B cell (primary cell): ENCODE results near the gene TBC1D22A. TPM values are rescaled to one million over a fixed set of nuclear protein-coding genes. Genes with fewer than 3 reads are reported as not detected.

Experiments used
- ATAC-seq: fragments of 200-7000 bp; cut with Tn5 transposase; one replicate; pipeline ENCODE4 v1.10.0; 2021; ENCODE audit warnings: low read depth, mild to moderate bottlenecking, moderate number of reproducible peaks, moderate library complexity
- CTCF ChIA-PET: fragments of 350-600 bp; sonication (Branson Sonifier 250); formaldehyde crosslinking; loops from one replicate; lab custom pipeline; 2021; ENCODE audit warnings: antibody characterized with exemption, inconsistent platforms; lab: Charles Lee
- POLR2A ChIA-PET: fragments of 350-600 bp; sonication (Branson Sonifier 250); formaldehyde crosslinking; loops from one replicate; lab custom pipeline; 2021; ENCODE audit warnings: antibody characterized with exemption; lab: Charles Lee
- DNase-seq: peaks from one replicate; pipeline ENCODE4 v3.0.0; 2013
- H2AFZ ChIP-seq: 2 replicates; pipeline ENCODE4 v1.6.1; 2012; ENCODE audit warnings: mild to moderate bottlenecking, low read depth, low read length; ENCODE audit not compliant: insufficient read depth, poor library complexity, severe bottlenecking
- H3K27ac ChIP-seq, 2 donors: 1 replicate in 1 of 2; 2 replicates in 1 of 2; pipeline ENCODE4 v1.5.1; 2012 to 2013; ENCODE audit warnings: low read length in 2 of 2, mild to moderate bottlenecking in 2 of 2, moderate library complexity in 1 of 2
- H3K27me3 ChIP-seq, 4 experiments: fragments of 200-600 bp in 1 of 4; sonication (generic) in 1 of 4; replicated peaks in 1 of 4; 1 replicate in 2 of 4; 2 replicates in 2 of 4; pipeline versions ENCODE4 v1.6.1 to v1.7.0; 2013 to 2016; ENCODE audit warnings: low read length in 3 of 4, mild to moderate bottlenecking in 2 of 4, mixed read lengths in 1 of 4, moderate library complexity in 1 of 4; ENCODE audit not compliant: insufficient read depth in 4 of 4, control insufficient read depth in 3 of 4; ENCODE audit errors: control extremely low read depth in 1 of 4
- H3K36me3 ChIP-seq, 2 experiments: replicated peaks in 1 of 2; 1 replicate in 1 of 2; 2 replicates in 1 of 2; pipeline versions ENCODE4 v1.6.1 to v1.7.1; 2013; ENCODE audit warnings: low read length in 1 of 2; ENCODE audit not compliant: insufficient read depth in 2 of 2, control insufficient read depth in 1 of 2; ENCODE audit errors: control extremely low read depth in 1 of 2, extremely low read depth in 1 of 2
- H3K4me1 ChIP-seq, 2 donors: fragments of 200-600 bp in 1 of 2; sonication (generic) in 1 of 2; 1 replicate in 1 of 2; 2 replicates in 1 of 2; pipeline versions ENCODE4 v1.5.1 to v1.6.1; 2013 to 2017; ENCODE audit warnings: low read length in 2 of 2; ENCODE audit not compliant: control insufficient read depth in 2 of 2, insufficient read depth in 2 of 2
- H3K4me2 ChIP-seq: replicated peaks from 2 replicates; pipeline ENCODE3; 2012; ENCODE audit warnings: mild to moderate bottlenecking, low read depth, low read length; ENCODE audit not compliant: poor library complexity, severe bottlenecking
- H3K4me3 ChIP-seq, 5 experiments: fragments of 200-600 bp in 1 of 5; sonication (generic) in 1 of 5; 1 replicate in 3 of 5; 2 replicates in 2 of 5; pipeline versions ENCODE4 v1.5.1 to v1.7.0; 2011 to 2016; ENCODE audit warnings: low read length in 4 of 5, mild to moderate bottlenecking in 4 of 5, low read depth in 2 of 5, control low read depth in 1 of 5, moderate library complexity in 1 of 5; ENCODE audit not compliant: insufficient read depth in 1 of 5; ENCODE audit errors: control extremely low read depth in 1 of 5, extremely low read depth in 1 of 5
- H3K79me2 ChIP-seq: fragments of 200-600 bp; sonication (generic); one replicate; pipeline ENCODE4 v1.6.0; 2016; ENCODE audit warnings: low read length; ENCODE audit not compliant: control insufficient read depth, insufficient read depth
- H3K9ac ChIP-seq: fragments of 200-600 bp; sonication (generic); 2 replicates; pipeline ENCODE4 v1.6.1; 2017; ENCODE audit warnings: mild to moderate bottlenecking, low read length, moderate library complexity
- H3K9me3 ChIP-seq, 3 donors: one replicate each; pipeline versions ENCODE4 v1.6.1 to v1.7.1; 2013; ENCODE audit warnings: low read length in 2 of 3; ENCODE audit not compliant: control insufficient read depth in 2 of 3, insufficient read depth in 1 of 3; ENCODE audit errors: control extremely low read depth in 1 of 3
- H4K20me1 ChIP-seq: 2 replicates; pipeline ENCODE4 v1.6.0; 2012; ENCODE audit warnings: mild to moderate bottlenecking, low read length; ENCODE audit not compliant: insufficient read depth, control insufficient read depth, poor library complexity, severe bottlenecking
- H3K27ac Mint-ChIP-seq: one replicate; pipeline ENCODE4 v1.8.0; 2021; ENCODE audit warnings: mixed read lengths
- H3K27me3 Mint-ChIP-seq: one replicate; pipeline ENCODE4 v1.8.0; 2021; ENCODE audit warnings: mixed read lengths
- H3K4me1 Mint-ChIP-seq: one replicate; pipeline ENCODE4 v1.8.0; 2021; ENCODE audit warnings: mixed read lengths
- H3K4me3 Mint-ChIP-seq: one replicate; pipeline ENCODE4 v1.8.0; 2021; ENCODE audit warnings: mixed read lengths
- H3K9me3 Mint-ChIP-seq: one replicate; pipeline ENCODE4 v1.8.0; 2022; ENCODE audit warnings: mixed read lengths; ENCODE audit not compliant: insufficient read depth
- EZH2 ChIP-seq: IDR thresholded peaks from 2 replicates; pipeline ENCODE4 v1.6.1; 2012; ENCODE audit warnings: borderline replicate concordance, low read depth, mild to moderate bottlenecking, moderate library complexity, low read length; ENCODE audit not compliant: insufficient read depth, poor library complexity, severe bottlenecking
- WGBS: methylation state at CpG from one replicate; pipeline ENCODE4 v1.1.5; 2013; ENCODE audit warnings: missing lambda C conversion rate; ENCODE audit not compliant: insufficient coverage; 5-methylcytosine and 5-hydroxymethylcytosine counted together
- intact Hi-C: fragments of 100-400 bp; cut with micrococcal nuclease; formaldehyde crosslinking; loops from one replicate; pipeline ENCODE4 v1.10.0; 2022
- polyA plus RNA-seq: library from polyadenylated mRNA; depleted of rRNA; stranded (reverse); fragments of >200 nt; gene quantifications from 2 replicates; pipeline ENCODE4 v1.2.3, GENCODE V29; 2012
- total RNA-seq, 2 donors: library from RNA; stranded (reverse); fragments of 120-200 nt in 1 of 2; gene quantifications; 1 replicate in 1 of 2; 2 replicates in 1 of 2; pipeline versions ENCODE4 v1.2.3 to v1.2.4, GENCODE V29; 2013 to 2022
- TF ChIP-seq, protein P1 (sequence below): fragments of 200-600 bp; IDR thresholded peaks from one replicate; pipeline ENCODE4 v1.8.0; 2022; ENCODE audit warnings: antibody characterized with exemption, mild to moderate bottlenecking

TBC1D22A gene
- total and polyA plus RNA-seq, 2 donors (not counting 1 experiment from before 2014, with no cell fraction given) = 73.8 to 128 TPM

DNA sequence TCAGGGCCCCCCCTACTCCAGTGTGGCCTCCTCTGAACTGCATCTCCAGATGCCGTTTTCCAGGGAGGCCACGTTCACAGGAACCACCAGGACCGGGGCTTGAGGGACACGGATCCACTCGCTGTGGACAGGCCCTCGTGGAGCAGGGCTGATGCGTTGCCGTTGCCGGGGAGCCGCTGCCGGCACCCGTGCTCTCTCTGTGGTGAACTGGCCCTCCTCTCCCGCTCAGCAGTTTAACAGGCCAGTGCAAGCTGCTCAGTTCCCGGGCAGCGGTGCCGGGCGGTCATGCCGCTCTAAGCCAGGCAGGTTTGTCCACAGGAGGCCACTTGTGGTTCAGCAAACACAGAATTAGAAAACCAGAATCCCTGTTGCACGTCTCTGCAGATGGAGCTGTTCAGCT is 301.6 kb downstream of the TBC1D22A start:
- Histone ChIP-seq H3K27me3 (no peaks in the 10 kb centered on the region), H3K9ac (no peak overlapping the region), H3K79me2 (peaks cover 72% of the 10 kb centered on the region), H3K27ac (no peak overlapping the region), H3K4me1 (peaks cover 0 to 3% of the 10 kb centered on the region in 2 donors), H2AFZ (no peak overlapping the region), H3K4me3 (no peak overlapping the region), H3K9me3 (no peaks in the 10 kb centered on the region), H3K4me2 (no peak overlapping the region), H3K36me3 (peaks cover 0 to 49% of the 10 kb centered on the region in 2 experiments), H4K20me1 (peaks cover 86% of the 10 kb centered on the region)
- intact Hi-C loops = no loop called here
- 89% methylated on average over 19 of the region's 19 CpGs for WGBS
- ChIA-PET POLR2A (no interaction called here), CTCF (no interaction called here)
- Mint-ChIP-seq H3K4me1 (peaks cover 7% of the 10 kb centered on the region), H3K27me3 (no peaks in the 10 kb centered on the region), H3K9me3 (no peaks in the 10 kb centered on the region), H3K27ac (no peak overlapping the region), H3K4me3 (no peak overlapping the region)
- ATAC-seq = no peak
- TF ChIP-seq EZH2 = no peak
- TF ChIP-seq, protein P1, sequence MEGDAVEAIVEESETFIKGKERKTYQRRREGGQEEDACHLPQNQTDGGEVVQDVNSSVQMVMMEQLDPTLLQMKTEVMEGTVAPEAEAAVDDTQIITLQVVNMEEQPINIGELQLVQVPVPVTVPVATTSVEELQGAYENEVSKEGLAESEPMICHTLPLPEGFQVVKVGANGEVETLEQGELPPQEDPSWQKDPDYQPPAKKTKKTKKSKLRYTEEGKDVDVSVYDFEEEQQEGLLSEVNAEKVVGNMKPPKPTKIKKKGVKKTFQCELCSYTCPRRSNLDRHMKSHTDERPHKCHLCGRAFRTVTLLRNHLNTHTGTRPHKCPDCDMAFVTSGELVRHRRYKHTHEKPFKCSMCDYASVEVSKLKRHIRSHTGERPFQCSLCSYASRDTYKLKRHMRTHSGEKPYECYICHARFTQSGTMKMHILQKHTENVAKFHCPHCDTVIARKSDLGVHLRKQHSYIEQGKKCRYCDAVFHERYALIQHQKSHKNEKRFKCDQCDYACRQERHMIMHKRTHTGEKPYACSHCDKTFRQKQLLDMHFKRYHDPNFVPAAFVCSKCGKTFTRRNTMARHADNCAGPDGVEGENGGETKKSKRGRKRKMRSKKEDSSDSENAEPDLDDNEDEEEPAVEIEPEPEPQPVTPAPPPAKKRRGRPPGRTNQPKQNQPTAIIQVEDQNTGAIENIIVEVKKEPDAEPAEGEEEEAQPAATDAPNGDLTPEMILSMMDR = no peak
- no peak for DNase-seq

DNA sequence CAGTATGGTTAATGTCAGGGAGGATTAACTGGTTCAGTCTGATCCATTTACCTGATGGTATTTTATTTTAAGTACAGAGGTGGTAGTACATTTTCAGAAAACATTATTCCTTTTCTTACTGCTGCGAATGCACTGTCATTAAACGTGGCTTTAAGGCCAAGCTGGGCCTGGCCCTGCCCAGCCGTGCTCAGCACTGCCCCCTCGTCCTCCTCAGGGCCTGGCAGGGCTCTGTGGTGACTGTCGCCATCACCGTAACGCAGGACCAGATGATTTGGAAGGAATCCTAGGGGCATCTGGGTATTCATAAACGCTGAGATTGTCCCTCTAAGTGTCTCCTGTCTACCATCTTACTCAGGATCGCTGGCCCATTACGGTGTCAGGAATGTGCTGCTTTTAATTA is 302.0 kb downstream of the TBC1D22A start:
- no peak overlapping the region for H3K27ac ChIP-seq
- WGBS = 93% methylated on average over 3 of the region's 10 CpGs
- peaks cover 86% of the 10 kb centered on the region for H4K20me1 ChIP-seq
- H3K4me3 ChIP-seq = no peak overlapping the region
- no peaks in the 10 kb centered on the region for H3K4me1 ChIP-seq
- CTCF ChIA-PET = no interaction called here
- Mint-ChIP-seq H3K9me3 (no peaks in the 10 kb centered on the region), H3K4me3 (no peak overlapping the region), H3K27me3 (no peaks in the 10 kb centered on the region), H3K4me1 (peaks cover 3% of the 10 kb centered on the region), H3K27ac (no peak overlapping the region)
- TF ChIP-seq, protein P1 = no peak
- no peak for TF ChIP-seq EZH2
- no peaks in the 10 kb centered on the region for H3K9me3 ChIP-seq
- no peaks in the 10 kb centered on the region for H3K27me3 ChIP-seq
- peaks cover 72% of the 10 kb centered on the region for H3K79me2 ChIP-seq
- no peak overlapping the region for H2AFZ ChIP-seq
- peaks cover 0 to 49% of the 10 kb centered on the region in 2 experiments for H3K36me3 ChIP-seq
- no peak for ATAC-seq
- no peak overlapping the region for H3K4me2 ChIP-seq
- no peak for DNase-seq
- POLR2A ChIA-PET = no interaction called here
- no peak overlapping the region for H3K9ac ChIP-seq
- intact Hi-C loops = no loop called here
